Suprapubic skin (tissue), 4 donors: ENCODE data around the gene MORC4. TPM values are rescaled to one million over a fixed set of nuclear protein-coding genes. Genes with fewer than 3 reads are reported as not detected.

ENCODE experiments used
- DNase-seq, 2 donors: peaks; one replicate each; pipeline ENCODE4 v3.0.0-alpha.2; 2019; ENCODE audit warnings: low spot score in 2 of 2
- H3K27ac ChIP-seq: fragments of 200-600 bp; sonication (generic); one replicate; pipeline ENCODE4 v1.5.1; 2019
- H3K27me3 ChIP-seq: fragments of 200-600 bp; sonication (generic); one replicate; pipeline ENCODE4 v1.5.1; 2019
- H3K36me3 ChIP-seq: fragments of 200-600 bp; sonication (generic); one replicate; pipeline ENCODE4 v1.5.1; 2019
- H3K4me1 ChIP-seq: fragments of 200-600 bp; sonication (generic); one replicate; pipeline ENCODE4 v1.5.1; 2019
- H3K4me3 ChIP-seq: fragments of 200-600 bp; sonication (generic); one replicate; pipeline ENCODE4 v1.5.1; 2019; ENCODE audit warnings: mild to moderate bottlenecking
- H3K9me3 ChIP-seq: fragments of 200-600 bp; sonication (generic); one replicate; pipeline ENCODE4 v1.5.1; 2019
- CTCF ChIP-seq, 2 donors: fragments of 200-600 bp in 1 of 2; fragments of 450-650 bp in 1 of 2; sonication (generic) in 1 of 2; IDR thresholded peaks; one replicate each; pipeline ENCODE4 v1.5.1; 2016 to 2019; ENCODE audit warnings: antibody characterized with exemption in 2 of 2, mild to moderate bottlenecking in 1 of 2, moderate library complexity in 1 of 2
- EP300 ChIP-seq: sonication (generic); formaldehyde crosslinking; IDR thresholded peaks from one replicate; pipeline ENCODE4 v1.6.1; 2017; ENCODE audit warnings: antibody characterized with exemption
- POLR2A ChIP-seq, 2 donors: fragments of 450-650 bp; IDR thresholded peaks; one replicate each; pipeline ENCODE4 v1.6.1; 2017; ENCODE audit warnings: antibody characterized with exemption in 2 of 2, mild to moderate bottlenecking in 2 of 2, moderate library complexity in 2 of 2
- POLR2AphosphoS5 ChIP-seq, 3 donors: sonication (generic); formaldehyde crosslinking; IDR thresholded peaks; one replicate each; pipeline ENCODE4 v1.6.1; 2017; ENCODE audit warnings: antibody characterized with exemption in 3 of 3
- WGBS: methylation state at CpG from one replicate; pipeline ENCODE4 v1.1.5; 2018; 5-methylcytosine and 5-hydroxymethylcytosine counted together
- total RNA-seq, 4 donors: library from RNA; depleted of rRNA; stranded (reverse); fragments of >200 nt; gene quantifications; one replicate each; pipeline ENCODE4 v1.1.0, GENCODE V29; 2016

MORC4 gene
- total RNA-seq, 4 donors from 2014 or later, result 17.4 to 33.2 (median 24.9) TPM

- Histone ChIP-seq H3K27ac (no peak overlapping the region), H3K27me3 (no peaks in the 10 kb centered on the region), H3K4me1 (no peaks in the 10 kb centered on the region), H3K9me3 (no peaks in the 10 kb centered on the region), H3K36me3 (peaks cover 9% of the 10 kb centered on the region), H3K4me3 (no peak overlapping the region)
- TF ChIP-seq POLR2AphosphoS5 (IDR thresholded peaks at IDR 0.05) (no peak), POLR2A (IDR thresholded peaks at IDR 0.05) (no peak), EP300 (no peak), CTCF (IDR thresholded peaks at IDR 0.05) (no peak)
- DNase-seq, result no peak
Observed at GRCh38 chrX:106963111-106963510, 36.9 kb downstream of the MORC4 start.

DNA sequence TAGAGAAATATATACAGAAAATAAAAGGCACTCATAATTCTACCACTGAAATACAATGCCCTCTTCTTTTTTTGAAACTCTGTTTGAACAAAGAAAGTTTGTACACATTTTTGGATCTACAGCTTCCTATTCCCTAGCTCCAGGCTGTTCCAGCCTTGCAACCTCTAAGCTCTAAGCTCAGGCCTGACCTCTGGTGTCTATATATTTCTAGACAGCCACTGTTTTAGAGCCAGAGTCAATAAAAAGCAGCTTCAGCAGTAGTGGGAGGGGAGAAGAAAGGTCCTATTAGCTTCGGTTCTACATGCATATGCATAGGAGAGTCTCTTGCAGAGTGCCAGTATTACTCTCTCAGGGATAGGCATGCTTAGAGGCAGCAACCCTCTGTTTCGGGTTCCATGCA is 40.1 kb downstream of the MORC4 start:
- Histone ChIP-seq H3K27me3 (no peaks in the 10 kb centered on the region), H3K36me3 (peaks cover 14% of the 10 kb centered on the region), H3K4me1 (no peaks in the 10 kb centered on the region), H3K4me3 (no peak overlapping the region), H3K27ac (no peak overlapping the region), H3K9me3 (no peaks in the 10 kb centered on the region)
- DNase-seq, result no peak
- 83% methylated on average over 2 of the region's 2 CpGs for WGBS
- TF ChIP-seq POLR2AphosphoS5 (IDR thresholded peaks at IDR 0.05), result no peak
- TF ChIP-seq CTCF (IDR thresholded peaks at IDR 0.05), result no peak
- no peak for TF ChIP-seq POLR2A (IDR thresholded peaks at IDR 0.05)
- no peak for TF ChIP-seq EP300

GRCh38 chrX:106957856-106958255 is 42.2 kb downstream of the MORC4 start:
- 50% methylated on average over 1 of the region's 1 CpG for WGBS
- Histone ChIP-seq H3K27me3 (no peaks in the 10 kb centered on the region), H3K36me3 (peaks cover 17% of the 10 kb centered on the region), H3K27ac (no peak overlapping the region), H3K9me3 (no peaks in the 10 kb centered on the region), H3K4me1 (no peaks in the 10 kb centered on the region), H3K4me3 (no peak overlapping the region)
- DNase-seq, result no peak
- no peak for TF ChIP-seq CTCF (IDR thresholded peaks at IDR 0.05)
- no peak for TF ChIP-seq POLR2A (IDR thresholded peaks at IDR 0.05)
- TF ChIP-seq EP300, result no peak

- Histone ChIP-seq H3K9me3 (no peaks in the 10 kb centered on the region), H3K27ac (no peak overlapping the region), H3K4me1 (no peaks in the 10 kb centered on the region), H3K27me3 (no peaks in the 10 kb centered on the region), H3K4me3 (no peak overlapping the region), H3K36me3 (peaks cover 8% of the 10 kb centered on the region)
- 50% methylated on average over 1 of the region's 1 CpG for WGBS
- TF ChIP-seq POLR2AphosphoS5 (IDR thresholded peaks at IDR 0.05), result no peak
- no peak for TF ChIP-seq POLR2A (IDR thresholded peaks at IDR 0.05)
- TF ChIP-seq CTCF (IDR thresholded peaks at IDR 0.05), result no peak
- TF ChIP-seq EP300, result no peak
- DNase-seq, result no peak
Observed at GRCh38 chrX:106955004-106955772, 44.8 kb downstream of the MORC4 start.

DNA sequence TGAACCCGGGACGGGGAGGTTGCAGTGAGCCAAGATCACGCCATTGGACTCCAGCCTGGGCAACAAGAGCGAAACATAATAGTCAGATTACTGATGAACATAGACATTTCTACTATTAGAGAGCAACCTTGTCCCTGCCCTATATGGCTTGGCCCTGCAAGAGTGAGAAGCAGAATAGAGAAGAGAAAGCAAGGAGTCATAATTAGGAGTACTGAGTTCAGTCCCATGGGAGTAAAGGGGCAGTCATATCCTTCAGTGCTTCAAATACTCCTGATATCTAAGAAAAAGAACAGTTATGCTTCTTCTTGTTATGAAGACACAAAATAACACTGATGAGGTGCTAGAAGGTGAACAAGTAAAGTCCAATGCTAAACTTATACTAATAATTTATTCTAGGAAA is 46.0 kb downstream of the MORC4 start:
- TF ChIP-seq EP300 (no peak), CTCF (IDR thresholded peaks at IDR 0.05) (no peak), POLR2A (IDR thresholded peaks at IDR 0.05) (no peak), POLR2AphosphoS5 (IDR thresholded peaks at IDR 0.05) (no peak)
- no peak for DNase-seq
- H3K36me3 ChIP-seq, result peaks cover 8% of the 10 kb centered on the region
- no peaks in the 10 kb centered on the region for H3K4me1 ChIP-seq
- no peak overlapping the region for H3K4me3 ChIP-seq
- H3K9me3 ChIP-seq, result no peaks in the 10 kb centered on the region
- 95% methylated on average over 4 of the region's 4 CpGs for WGBS
- no peaks in the 10 kb centered on the region for H3K27me3 ChIP-seq
- H3K27ac ChIP-seq, result no peak overlapping the region
